GM18526 (cell line): Measurements from ENCODE around the gene ACTBL2.

Experiments
- POLR2A ChIP-seq: IDR thresholded peaks from 3 replicates; pipeline ENCODE4 v1.6.1; 2011; ENCODE audit not compliant: insufficient read length; ENCODE audit errors: extremely low read depth

Gene ACTBL2

DNA sequence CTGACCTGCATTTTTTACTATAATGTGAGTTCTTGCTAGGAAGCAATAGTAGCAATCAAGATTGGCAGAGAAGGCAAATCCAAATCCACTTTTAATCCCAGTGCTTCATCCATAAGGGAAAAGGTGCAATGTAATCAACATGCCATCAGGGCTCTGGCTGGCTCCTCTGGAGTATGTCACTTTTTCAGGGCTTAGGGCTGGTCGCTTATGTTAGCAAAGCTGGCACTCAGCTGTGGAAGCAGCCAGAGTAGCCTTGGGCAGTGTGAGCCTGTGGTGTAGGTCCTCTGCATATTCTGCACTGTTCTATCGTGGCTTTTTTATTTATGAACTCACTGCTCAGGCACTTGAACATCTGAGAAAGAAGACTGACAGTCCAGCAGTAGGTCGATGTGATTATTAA is 16.1 kb downstream of the ACTBL2 start:
- no peak for TF ChIP-seq POLR2A

DNA sequence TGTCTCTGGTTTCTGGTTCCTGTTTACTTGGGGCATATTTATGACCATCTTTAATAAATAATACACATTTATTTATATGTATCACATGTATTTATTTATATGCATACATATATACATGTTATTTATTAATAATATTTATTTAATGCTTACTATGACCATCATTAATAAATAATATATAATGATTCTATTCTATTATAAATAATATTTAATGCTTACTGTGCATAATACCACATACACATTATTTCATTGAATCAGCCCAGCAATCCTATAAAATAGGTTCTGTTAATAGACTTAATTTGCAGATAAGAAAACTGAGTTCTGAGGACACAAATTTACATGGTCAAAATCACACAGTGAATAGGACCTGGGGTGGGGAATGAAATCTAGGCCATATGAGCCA is 24.2 kb downstream of the ACTBL2 start:
- no peak for TF ChIP-seq POLR2A

DNA sequence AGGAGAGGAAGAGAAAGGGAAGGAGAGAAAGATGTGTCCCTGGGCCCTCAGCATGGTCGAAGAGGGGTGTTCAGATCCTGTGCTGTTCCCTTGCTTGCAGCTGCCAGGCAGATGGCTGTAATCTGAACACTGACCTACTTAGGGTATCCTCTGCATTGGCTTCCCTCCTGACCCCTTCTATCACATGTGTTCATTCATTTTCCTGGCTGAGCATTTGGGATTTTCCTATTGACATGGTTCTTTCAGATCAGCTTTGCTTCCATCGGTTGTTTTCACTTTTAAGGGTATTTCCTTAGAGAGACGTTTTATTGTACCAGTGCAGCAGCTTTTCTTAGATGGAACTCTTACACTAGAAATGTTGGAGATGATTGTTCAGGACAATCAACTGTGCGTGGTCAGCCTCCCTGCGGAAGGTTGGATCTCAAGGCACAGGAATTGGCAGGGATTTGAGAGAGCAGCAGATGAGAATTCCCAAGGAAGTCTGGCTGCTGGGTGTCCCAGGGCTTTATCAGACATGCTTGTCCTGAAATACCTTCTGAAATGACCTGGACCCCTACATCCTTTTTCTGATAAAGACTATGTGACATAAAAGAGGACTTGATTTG is 26.0 kb downstream of the ACTBL2 start:
- TF ChIP-seq POLR2A, result no peak

DNA sequence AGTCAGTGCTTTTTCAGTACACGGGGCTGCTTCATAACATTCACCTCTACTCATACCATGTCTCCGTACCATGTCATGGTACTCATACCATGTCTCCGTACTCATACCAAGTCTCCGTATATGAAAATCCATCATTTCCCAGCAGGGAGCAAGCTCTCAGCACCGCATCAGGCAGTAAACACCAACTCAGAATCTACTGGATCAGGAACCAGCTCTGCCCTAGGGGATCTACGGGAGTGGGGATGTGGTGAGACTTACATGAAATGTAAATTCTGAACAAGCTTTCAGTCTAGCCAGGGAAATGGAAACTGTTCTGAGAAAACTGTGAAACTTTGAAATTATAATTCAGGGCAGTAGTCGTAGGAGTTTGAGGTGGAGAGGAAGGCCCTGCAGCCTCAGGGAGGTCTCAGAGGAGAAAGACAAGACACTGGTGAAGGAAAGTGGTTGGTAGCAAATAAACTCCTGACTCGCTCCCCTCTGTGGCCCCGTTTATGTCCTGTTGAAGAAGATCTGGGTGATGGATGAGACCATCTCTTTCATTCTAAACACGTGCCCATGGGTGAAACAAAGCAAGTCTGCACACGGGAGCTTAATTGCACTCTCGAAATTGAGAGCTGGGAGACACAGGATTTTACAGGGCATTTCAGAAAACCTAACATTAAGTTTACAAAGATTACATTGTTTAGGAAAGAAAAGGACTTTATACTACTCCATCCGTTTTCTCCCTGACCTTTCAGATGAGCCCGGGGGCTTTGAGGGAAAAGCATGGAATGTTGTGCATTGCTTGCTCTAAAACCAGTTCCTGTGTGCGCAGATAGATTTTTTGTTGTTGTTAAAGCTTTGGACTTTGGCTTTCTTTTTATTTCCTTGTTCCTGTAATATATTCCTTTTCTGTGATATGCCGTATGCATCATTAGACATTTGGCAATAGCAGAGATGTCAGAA is 26.8 kb downstream of the ACTBL2 start:
- no peak for TF ChIP-seq POLR2A

DNA sequence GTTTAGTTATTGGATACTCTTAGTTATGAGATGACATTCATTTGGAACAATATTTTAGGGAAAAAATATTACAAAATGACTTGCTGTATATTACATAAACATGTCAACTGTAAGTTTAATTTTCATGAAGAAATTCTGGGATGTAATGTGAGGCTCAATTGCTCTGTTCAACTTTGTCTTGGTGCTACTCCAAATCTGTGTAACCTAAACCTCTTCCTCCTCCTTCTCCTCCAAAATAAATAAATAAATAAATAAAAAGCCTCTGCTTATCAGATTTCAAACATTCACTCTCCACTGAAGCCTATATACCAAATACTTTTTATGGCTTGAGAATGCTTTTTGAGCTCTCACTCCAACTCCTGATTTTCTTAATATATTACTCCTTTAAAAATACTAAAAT is 27.7 kb downstream of the ACTBL2 start:
- TF ChIP-seq POLR2A, result no peak

DNA sequence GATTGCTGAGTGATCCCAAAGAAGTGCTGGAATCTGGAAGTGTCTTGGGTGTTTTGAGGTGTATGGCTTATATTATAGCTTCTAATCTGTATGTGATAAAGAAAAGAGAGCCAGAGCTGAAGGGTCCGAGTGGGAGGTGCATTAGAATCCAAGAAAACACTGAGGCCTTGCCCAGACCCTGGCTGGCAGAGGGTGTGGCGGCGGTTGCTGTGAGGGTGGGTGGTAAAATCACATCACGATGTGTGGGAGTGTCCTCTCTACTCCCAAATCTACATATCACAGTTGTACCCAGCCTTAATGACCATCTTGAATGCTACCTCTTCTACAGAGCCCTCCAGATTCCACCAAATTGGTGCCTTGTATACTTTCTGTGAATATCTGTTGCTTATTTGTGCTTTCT is 28.9 kb downstream of the ACTBL2 start:
- TF ChIP-seq POLR2A, result no peak

DNA sequence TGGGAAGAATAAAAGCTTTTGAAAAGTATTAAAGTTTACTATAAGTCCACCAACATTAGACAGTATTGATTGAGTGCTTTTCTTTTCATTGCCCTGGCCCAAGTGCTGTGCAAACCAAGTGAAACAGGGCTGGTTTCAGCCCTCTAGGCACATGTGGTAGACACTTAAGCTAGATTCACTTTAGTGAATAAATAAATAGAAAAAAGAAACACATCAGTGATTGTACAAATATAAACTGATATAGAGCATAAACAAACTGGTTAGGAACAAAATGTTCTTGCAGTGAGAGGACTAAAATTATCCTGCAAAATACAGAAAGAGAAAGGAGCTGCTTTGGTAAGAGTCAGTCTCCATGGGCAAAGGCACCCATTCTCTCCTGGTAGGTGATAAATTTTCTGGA is 29.7 kb downstream of the ACTBL2 start:
- no peak for TF ChIP-seq POLR2A

DNA sequence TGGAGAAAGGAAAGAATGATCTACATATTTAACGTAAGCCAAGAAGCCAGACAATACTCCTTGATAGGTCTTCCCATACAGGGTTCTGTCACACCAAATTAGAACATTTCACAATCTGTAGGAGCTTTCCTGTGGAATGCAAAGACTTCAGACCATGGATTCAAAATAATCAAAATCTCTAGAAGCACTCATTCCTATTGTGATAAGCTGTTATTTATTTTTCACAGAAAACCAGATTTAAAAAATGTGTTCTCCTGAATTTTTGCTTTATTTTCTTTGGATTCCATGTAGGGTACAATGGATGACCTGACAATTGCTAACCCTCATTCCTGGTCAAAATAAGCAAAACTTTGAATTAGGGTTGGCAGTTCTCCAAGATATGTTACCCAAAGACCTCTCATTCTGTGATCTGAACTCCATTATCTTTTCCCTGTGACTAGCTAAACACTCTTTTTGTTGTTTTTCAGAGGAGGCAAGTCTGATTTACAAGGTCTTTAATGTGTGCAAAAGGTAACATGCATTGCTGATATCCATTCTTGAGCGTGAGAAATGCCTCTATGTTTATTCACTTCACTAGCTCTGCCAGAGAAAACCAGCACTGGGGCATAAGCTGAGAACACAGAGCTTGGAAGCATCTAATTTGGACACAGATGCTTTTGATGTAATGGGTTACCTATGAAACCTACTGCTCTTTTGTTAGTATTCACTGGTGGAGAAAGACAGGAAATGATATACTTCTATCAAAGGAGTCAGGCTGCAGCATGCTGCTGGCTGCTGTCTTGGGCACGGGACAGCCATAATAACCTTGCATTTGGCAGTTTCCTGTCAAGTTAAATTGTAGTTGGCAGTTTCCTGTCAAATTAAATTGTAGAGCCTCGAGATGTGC is 31.4 kb downstream of the ACTBL2 start:
- TF ChIP-seq POLR2A, result no peak

DNA sequence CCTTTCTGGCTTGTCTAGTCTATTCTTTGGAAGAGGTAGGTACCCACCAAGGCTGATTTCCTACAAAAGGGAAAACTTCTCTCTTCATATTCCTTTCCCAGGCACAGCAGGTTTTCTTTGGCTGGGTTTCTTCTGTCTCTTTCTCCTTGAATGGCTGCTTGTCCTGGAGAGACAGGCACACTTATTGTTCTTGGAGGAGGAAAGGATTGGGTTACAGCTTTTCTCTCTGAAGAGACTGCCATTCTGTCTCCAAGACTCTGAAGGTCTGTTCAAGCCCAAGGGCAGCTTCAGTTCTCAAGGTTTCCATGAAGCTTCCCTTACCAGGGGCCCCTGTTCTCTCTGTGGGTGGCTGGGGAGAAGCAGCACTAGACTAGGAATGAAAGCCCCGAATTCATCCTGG is 33.9 kb downstream of the ACTBL2 start:
- TF ChIP-seq POLR2A, result no peak

DNA sequence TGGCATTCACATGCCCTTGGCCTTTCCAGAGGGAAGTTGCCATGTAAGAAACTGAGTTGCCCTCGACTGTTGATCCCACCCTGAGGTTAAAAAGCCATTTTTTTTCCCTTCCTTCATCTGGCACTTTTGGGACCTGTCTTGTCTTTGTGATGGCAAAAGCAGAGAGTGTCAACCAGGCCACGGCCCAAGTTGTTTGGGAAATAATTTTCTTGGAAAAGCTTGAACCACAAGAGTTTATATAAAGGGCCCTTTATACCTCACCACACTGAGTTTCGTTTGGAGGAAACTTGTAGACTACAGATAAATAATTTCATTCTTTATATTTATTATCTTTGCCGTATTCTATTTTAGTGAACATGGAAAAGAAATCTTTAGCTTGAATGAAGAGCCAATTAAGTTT is 34.3 kb downstream of the ACTBL2 start:
- no peak for TF ChIP-seq POLR2A

DNA sequence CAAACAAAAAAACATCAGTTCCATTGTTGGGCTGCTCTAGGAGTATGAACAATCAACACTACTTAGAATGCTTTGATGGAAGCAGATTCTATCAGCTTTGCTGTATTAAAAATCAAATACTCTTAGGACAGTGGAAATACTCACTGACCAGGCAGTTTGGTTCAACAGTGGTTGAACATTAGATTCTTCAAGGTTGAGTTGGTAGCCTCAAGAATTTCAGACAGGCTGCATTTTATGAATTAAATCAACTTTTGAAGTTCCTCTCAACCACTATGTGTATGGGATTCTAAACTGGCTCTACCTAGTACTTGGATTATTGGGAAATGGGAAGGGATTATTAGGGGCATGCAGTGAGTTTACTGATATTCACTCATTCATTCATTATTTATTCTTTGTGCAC is 35.0 kb downstream of the ACTBL2 start:
- TF ChIP-seq POLR2A, result no peak

DNA sequence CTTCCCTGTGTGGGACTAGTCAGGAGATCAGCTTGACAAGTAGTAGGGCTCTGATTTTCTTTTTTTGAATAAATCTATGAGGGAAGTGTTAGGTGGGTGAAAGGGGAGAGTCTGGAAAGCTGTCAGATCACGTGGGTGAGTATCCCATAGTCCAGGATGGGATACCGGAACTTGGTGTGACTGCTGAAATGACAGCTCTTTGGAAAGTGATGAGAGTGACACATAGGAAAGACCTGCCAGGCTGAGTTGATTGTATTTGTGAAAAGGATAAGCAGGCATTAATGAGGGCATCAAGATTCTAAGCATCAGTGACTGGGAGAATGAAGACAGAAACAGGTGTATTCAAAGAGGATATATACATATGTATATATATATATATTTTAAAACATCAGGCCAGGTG is 35.6 kb downstream of the ACTBL2 start:
- no peak for TF ChIP-seq POLR2A

DNA sequence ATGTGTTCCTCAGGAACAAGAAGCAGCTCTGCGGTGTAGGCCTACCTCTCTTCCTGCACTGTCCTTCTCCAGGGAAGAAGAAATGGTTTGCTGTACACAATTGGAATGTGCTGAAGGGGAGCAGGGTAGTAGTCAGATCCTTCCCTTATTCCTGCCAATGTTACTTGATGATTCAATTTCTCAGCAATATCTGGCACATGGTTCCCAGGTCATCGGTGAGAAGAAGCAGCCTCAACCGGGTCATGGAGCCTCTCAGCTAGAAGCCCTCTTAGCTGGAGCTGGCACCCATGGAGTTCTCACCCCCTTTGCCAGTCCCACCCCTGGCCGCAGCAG is 36.9 kb downstream of the ACTBL2 start:
- no peak for TF ChIP-seq POLR2A

DNA sequence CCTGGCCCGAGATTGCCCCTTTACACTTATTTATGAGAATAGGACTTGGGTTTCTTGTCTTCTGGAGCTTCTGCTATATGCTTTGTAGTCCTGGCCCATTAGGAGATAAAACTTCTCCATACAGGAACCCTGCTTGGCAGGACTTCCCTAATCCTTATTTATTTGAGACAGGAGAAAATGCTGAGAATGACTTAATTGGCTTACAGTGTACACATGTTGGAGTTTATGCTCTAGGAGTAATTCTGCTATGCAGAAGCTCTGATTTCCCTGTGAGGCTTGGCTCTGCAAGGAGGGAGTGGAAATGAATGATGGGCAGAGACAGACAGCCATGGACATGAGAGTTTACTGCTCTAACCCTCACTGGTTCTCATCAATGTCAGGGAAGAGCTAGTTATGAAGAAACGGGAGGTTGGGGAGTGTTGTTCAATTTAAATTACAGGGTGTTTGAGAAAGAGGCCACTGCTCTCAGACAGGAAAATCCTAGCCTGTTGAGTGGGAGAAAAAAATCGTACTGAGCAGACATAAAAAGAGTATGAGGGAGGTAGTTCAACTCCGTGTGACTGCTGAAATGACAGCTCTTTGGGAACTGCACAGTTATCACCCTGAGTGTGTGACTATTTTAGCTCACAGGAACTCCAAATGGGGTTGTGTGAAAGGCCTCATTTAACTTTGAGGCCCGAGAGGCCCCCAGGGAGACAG is 37.5 kb downstream of the ACTBL2 start:
- no peak for TF ChIP-seq POLR2A
